ENCODE data around the gene MBOAT1. TPM values are rescaled to one million over a fixed set of nuclear protein-coding genes. Genes with fewer than 3 reads are reported as not detected.

The MBOAT1 gene
- total RNA-seq, 1 donor from 2014 or later = 6.4 TPM

- Histone ChIP-seq H3K79me2 (ENCODE audit: insufficient read depth, low read length) (no peaks in the 10 kb centered on the region), H4K20me1 (ENCODE audit: insufficient read depth, low read length) (no peaks in the 10 kb centered on the region), H3K27ac (ENCODE audit: low read depth, low read length) (no peak overlapping the region), H3K9ac (ENCODE audit: low read length) (no peak overlapping the region), H3K4me2 (ENCODE audit: low read length) (no peak overlapping the region), H3K4me3 (ENCODE audit: insufficient read depth, low read depth, low read length) (no peak overlapping the region), H3K36me3 (ENCODE audit: insufficient read depth, low read length) (no peaks in the 10 kb centered on the region), H3K4me1 (ENCODE audit: insufficient read depth, low read length) (no peaks in the 10 kb centered on the region), H2AFZ (ENCODE audit: low read depth, low read length) (no peak overlapping the region), H3K9me3 (ENCODE audit: insufficient read depth, low read depth, low read length) (no peaks in the 10 kb centered on the region), H3K27me3 (ENCODE audit: insufficient read depth, low read length) (no peaks in the 10 kb centered on the region)
- DNase-seq (ENCODE audit: low read depth) (no peak), FAIRE-seq (no peak)
- H3K27me3 Mint-ChIP-seq (ENCODE audit: low read depth, unreplicated experiment) = no peaks in the 10 kb centered on the region
- no peaks in the 10 kb centered on the region for H3K4me1 Mint-ChIP-seq (ENCODE audit: low read depth, unreplicated experiment)
- H3K36me3 Mint-ChIP-seq (ENCODE audit: low read depth, unreplicated experiment) = peaks cover 2% of the 10 kb centered on the region
- no peak overlapping the region for H3K27ac Mint-ChIP-seq (ENCODE audit: unreplicated experiment)
- TF ChIP-seq EZH2 (IDR thresholded peaks at IDR 0.05; ENCODE audit: insufficient read depth, low read length) = no peak
- TF ChIP-seq, protein P1, sequence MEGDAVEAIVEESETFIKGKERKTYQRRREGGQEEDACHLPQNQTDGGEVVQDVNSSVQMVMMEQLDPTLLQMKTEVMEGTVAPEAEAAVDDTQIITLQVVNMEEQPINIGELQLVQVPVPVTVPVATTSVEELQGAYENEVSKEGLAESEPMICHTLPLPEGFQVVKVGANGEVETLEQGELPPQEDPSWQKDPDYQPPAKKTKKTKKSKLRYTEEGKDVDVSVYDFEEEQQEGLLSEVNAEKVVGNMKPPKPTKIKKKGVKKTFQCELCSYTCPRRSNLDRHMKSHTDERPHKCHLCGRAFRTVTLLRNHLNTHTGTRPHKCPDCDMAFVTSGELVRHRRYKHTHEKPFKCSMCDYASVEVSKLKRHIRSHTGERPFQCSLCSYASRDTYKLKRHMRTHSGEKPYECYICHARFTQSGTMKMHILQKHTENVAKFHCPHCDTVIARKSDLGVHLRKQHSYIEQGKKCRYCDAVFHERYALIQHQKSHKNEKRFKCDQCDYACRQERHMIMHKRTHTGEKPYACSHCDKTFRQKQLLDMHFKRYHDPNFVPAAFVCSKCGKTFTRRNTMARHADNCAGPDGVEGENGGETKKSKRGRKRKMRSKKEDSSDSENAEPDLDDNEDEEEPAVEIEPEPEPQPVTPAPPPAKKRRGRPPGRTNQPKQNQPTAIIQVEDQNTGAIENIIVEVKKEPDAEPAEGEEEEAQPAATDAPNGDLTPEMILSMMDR (IDR thresholded peaks at IDR 0.05; ENCODE audit: insufficient read depth, low read depth, low read length) = no peak
- no peak overlapping the region for H3K4me3 Mint-ChIP-seq (ENCODE audit: unreplicated experiment)
- H3K9me3 Mint-ChIP-seq (ENCODE audit: unreplicated experiment) = peaks cover 4% of the 10 kb centered on the region
Measured at GRCh38 chr6:20243288-20243687, 31.0 kb upstream of the MBOAT1 start.

DNA sequence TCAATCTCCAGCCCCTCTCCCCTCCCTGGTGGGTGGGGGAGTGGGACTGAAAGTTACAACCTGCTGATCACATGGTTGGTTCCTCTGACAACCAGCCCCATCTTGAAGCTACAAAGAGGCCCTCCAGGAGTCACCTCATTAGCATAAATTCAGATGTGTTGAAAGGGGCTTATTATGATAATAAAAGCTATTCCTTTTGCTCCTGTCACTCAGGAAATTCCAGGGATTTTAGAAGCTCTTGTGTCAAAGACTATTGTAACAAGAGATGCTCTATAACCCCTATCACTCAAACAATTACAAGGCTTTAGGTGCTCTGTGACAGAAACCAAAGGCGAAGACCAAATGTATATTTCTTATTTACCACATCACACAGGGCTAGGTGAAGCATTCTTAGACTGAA, 30.1 kb upstream of the MBOAT1 start:
- Mint-ChIP-seq H3K9me3 (ENCODE audit: unreplicated experiment) (peaks cover 4% of the 10 kb centered on the region), H3K27ac (ENCODE audit: unreplicated experiment) (no peak overlapping the region), H3K27me3 (ENCODE audit: low read depth, unreplicated experiment) (no peaks in the 10 kb centered on the region), H3K4me3 (ENCODE audit: unreplicated experiment) (no peak overlapping the region), H3K36me3 (ENCODE audit: low read depth, unreplicated experiment) (peaks cover 2% of the 10 kb centered on the region), H3K4me1 (ENCODE audit: low read depth, unreplicated experiment) (no peaks in the 10 kb centered on the region)
- Histone ChIP-seq H3K79me2 (ENCODE audit: insufficient read depth, low read length) (no peaks in the 10 kb centered on the region), H3K4me2 (ENCODE audit: low read length) (no peak overlapping the region), H4K20me1 (ENCODE audit: insufficient read depth, low read length) (no peaks in the 10 kb centered on the region), H3K4me1 (ENCODE audit: insufficient read depth, low read length) (no peaks in the 10 kb centered on the region), H3K9me3 (ENCODE audit: insufficient read depth, low read depth, low read length) (no peaks in the 10 kb centered on the region), H2AFZ (ENCODE audit: low read depth, low read length) (no peak overlapping the region), H3K36me3 (ENCODE audit: insufficient read depth, low read length) (no peaks in the 10 kb centered on the region), H3K27me3 (ENCODE audit: insufficient read depth, low read length) (no peaks in the 10 kb centered on the region), H3K4me3 (ENCODE audit: insufficient read depth, low read depth, low read length) (no peak overlapping the region), H3K27ac (ENCODE audit: low read depth, low read length) (no peak overlapping the region), H3K9ac (ENCODE audit: low read length) (no peak overlapping the region)
- FAIRE-seq = no peak
- DNase-seq (ENCODE audit: low read depth) = no peak
- TF ChIP-seq, protein P1 (IDR thresholded peaks at IDR 0.05; ENCODE audit: insufficient read depth, low read depth, low read length) = no peak
- no peak for TF ChIP-seq EZH2 (IDR thresholded peaks at IDR 0.05; ENCODE audit: insufficient read depth, low read length)

DNA sequence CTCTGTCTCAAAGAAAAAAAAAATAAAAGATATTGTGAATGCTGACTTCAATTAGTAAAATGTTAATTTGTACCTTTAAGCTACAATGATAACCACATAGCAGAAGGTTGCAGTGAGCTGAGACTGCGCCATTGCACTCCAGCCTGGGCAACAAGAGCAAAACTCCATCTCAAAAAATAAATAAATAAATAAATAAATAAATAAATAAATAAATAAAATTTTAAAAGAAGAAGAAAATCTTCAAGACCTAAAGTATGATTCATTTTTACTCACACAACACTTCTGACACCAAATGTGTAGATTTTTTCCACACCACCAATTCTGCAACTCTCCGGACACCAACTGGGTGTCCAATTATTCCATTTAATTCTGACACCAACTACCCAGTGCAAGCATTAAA, 28.8 kb upstream of the MBOAT1 start:
- H3K27me3 ChIP-seq (ENCODE audit: insufficient read depth, low read length) = no peaks in the 10 kb centered on the region
- Mint-ChIP-seq H3K9me3 (ENCODE audit: unreplicated experiment) (peaks cover 4% of the 10 kb centered on the region), H3K4me3 (ENCODE audit: unreplicated experiment) (no peak overlapping the region), H3K4me1 (ENCODE audit: low read depth, unreplicated experiment) (no peaks in the 10 kb centered on the region), H3K27me3 (ENCODE audit: low read depth, unreplicated experiment) (no peaks in the 10 kb centered on the region), H3K27ac (ENCODE audit: unreplicated experiment) (no peak overlapping the region), H3K36me3 (ENCODE audit: low read depth, unreplicated experiment) (peaks cover 2% of the 10 kb centered on the region)
- no peak for FAIRE-seq
- H3K36me3 ChIP-seq (ENCODE audit: insufficient read depth, low read length) = no peaks in the 10 kb centered on the region
- DNase-seq (ENCODE audit: low read depth) = no peak
- H3K4me1 ChIP-seq (ENCODE audit: insufficient read depth, low read length) = no peaks in the 10 kb centered on the region
- no peaks in the 10 kb centered on the region for H3K9me3 ChIP-seq (ENCODE audit: insufficient read depth, low read depth, low read length)
- no peaks in the 10 kb centered on the region for H4K20me1 ChIP-seq (ENCODE audit: insufficient read depth, low read length)
- no peaks in the 10 kb centered on the region for H3K79me2 ChIP-seq (ENCODE audit: insufficient read depth, low read length)
- no peak for TF ChIP-seq EZH2 (IDR thresholded peaks at IDR 0.05; ENCODE audit: insufficient read depth, low read length)
- TF ChIP-seq, protein P1 (IDR thresholded peaks at IDR 0.05; ENCODE audit: insufficient read depth, low read depth, low read length) = no peak
- no peak overlapping the region for H3K4me3 ChIP-seq (ENCODE audit: insufficient read depth, low read depth, low read length)
- no peak overlapping the region for H2AFZ ChIP-seq (ENCODE audit: low read depth, low read length)
- no peak overlapping the region for H3K4me2 ChIP-seq (ENCODE audit: low read length)
- no peak overlapping the region for H3K9ac ChIP-seq (ENCODE audit: low read length)
- H3K27ac ChIP-seq (ENCODE audit: low read depth, low read length) = no peak overlapping the region

Data from astrocyte (in vitro differentiated cells and primary cell).